CD4-positive, alpha-beta T cell treated with Interleukin-4 for 1 hour (primary cell): ENCODE measurements around the gene ADNP2.

ENCODE experiments used
- DNase-seq, 2 donors: peaks; one replicate each; pipeline ENCODE4 v3.0.0-alpha.2; 2020 to 2022

ADNP2 gene

DNA sequence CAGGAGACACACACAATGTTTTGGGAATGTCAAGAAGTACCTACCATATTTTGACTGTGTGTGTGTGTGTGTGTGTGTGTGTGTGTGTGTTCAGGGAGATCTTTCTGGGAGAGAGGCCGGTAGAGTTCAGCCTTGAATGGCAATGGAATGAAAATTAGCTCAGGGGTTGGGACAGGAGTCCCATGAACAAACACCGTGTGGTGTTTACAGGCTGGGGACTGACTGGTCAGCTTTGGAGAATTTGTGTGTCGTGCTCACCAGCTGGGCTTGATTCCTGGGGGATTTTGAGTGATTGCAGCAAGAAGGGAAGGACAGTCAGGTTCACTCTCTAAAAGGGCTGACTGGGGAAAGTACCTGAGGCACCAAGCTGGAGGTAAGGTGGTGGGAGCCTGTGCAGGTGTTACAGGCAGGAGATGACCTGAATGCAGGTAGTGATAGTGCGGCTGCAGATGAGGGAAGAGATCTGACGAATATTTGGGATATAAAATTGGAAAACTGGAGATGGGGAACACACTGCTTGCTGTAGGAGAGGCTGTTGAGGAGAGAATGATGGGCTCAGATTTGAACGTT lies 2.5 kb upstream of the ADNP2 start:
- DNase-seq = no peak

- peak in 1 of 2 donors; percentile 11 for DNase-seq
Measured at GRCh38 chr18:80107426-80107825, 1.6 kb upstream of the ADNP2 start.

- DNase-seq = no peak
Measured at GRCh38 chr18:80108121-80108536, 933 bp upstream of the ADNP2 start.

DNA sequence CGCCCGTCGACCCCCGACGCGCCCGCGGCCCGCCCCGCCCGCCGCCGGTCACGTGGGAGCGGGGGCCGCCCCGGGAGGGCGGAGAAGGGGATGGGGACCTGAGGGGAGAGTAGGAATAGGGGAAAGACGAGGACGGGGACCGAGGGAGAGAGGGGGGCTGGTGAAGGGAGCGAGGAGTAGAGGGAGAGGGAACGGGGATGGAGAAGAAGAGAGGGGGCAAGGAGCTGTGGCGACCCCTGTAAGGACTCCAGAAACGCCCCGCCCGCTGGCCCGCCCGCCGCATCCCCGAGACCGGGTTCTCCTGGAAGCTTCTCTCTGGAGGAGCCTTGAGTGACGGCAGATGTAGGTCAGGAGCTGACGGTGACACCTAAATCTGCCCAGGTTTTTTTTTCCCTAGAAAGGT lies 615 bp downstream of the ADNP2 start:
- DNase-seq = no peak

- DNase-seq = no peak
Measured at GRCh38 chr18:80112624-80113248, 3.7 kb downstream of the ADNP2 start.

DNA sequence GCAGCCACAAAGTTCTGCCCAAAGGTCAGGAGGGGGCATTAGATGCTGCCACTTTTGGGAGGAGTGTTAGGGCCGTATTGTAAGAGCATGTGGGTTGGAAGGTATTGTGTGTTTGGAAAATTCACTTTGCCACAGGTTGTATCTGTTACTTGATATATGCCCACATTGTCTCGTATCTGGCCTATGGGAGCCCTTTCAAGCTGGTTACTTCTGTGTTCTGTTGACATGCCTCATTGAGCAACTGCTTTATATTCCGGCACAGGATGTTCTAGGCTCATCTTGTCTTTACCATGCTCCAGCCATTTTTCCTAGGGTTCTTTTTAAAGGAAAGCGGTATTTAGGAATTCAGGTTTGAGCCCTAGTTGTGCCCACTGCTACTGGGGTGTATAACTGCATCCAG lies 6.0 kb downstream of the ADNP2 start:
- DNase-seq = no peak

GRCh38 chr18:80119111-80119510 lies 10.0 kb downstream of the ADNP2 start:
- DNase-seq = no peak

- DNase-seq = no peak
Measured at GRCh38 chr18:80120932-80121331, 11.9 kb downstream of the ADNP2 start.

DNA sequence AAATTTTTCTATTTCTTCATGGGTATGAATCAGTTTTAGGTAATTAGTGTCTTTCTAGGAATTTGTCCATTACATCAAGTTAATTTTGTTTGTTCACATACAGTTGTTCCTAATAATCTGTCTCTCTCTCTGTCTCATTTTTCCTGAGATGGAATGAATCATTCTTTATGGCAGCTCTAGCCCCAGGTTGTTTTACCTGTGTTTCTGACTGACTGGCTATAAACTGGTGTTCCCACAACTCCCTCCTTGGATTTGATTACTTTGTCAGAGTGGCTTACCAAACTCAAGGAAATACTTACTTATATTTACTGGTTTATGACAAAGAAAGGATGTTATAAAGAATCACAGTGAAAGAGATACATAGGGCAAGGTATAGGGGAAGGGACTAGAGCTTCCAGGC lies 15.1 kb downstream of the ADNP2 start:
- DNase-seq = no peak

GRCh38 chr18:80126797-80127196 lies 17.7 kb downstream of the ADNP2 start:
- peak in 1 of 2 donors; percentile 24 for DNase-seq

DNA sequence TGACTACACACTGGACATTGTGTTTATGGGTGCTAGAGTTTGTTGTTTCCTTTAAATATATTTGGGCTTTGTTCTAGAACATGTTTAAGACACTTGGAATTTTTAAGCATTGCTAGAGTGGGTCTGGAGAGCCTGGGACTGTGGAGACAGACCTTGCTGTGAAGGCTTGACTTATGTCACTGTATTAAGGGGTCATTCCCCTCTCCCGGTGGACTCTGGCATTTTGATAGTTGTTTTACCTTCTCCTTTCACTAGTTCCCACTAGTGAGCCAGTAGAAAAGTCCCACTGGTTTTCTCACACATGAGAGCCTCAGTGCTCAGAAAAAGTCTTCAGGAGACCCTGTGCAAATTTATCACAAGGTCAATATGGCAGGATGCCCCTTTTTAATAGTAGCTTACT lies 18.6 kb downstream of the ADNP2 start:
- no peak for DNase-seq

DNA sequence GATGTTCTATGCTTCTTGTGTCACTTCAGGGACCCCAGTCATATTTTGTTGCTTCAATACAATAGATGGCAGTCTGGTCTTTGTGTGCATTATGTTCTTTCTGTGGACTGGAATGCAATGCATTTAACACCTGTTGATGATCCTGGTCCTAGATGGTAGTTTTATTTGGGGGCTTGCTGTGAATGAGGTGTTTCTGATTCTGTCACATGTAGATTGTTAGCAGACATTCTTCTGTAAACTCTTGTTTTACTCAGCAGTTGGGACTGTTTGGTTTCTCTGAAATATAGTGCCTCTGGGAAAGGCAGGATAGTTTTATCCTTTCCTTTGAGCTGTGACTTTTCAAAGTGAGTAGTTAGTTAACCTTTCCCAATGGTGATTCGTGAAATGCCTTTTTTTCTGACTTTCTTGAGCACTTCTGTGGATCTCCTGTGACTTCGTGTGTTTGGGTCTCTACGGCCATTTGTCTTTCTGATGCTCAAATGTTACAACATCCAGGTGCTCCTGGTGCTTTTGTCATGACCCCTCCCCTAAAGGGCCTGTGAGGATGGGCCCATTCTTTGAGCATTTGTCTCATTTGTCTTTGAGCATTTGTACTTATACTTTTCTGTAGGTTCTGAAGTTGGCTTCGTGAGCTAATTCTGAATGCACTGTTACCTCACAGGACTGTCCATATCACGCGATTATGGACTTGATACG lies 20.8 kb downstream of the ADNP2 start:
- DNase-seq = no peak

DNA sequence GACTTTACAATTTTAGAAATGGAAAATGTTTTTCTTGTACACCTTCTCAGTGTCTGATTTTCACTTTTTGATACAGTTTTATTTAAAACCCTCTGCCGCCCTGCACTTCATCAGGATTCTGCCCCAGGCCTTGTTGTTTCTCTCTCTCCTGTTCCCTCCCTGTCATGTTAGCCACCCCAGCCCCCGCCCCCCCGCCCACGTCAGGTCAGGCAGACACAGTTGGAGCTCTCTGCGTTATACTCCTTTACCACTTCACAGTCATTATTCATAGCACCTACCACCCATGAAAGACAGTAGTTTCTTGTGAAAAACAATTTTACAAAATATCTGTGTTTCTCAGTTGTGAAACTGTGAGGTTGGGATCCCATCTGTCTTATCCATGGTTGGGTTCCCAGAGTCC lies 21.5 kb downstream of the ADNP2 start:
- DNase-seq = no peak

- DNase-seq = no peak
Measured at GRCh38 chr18:80132180-80132812, 23.2 kb downstream of the ADNP2 start.

DNA sequence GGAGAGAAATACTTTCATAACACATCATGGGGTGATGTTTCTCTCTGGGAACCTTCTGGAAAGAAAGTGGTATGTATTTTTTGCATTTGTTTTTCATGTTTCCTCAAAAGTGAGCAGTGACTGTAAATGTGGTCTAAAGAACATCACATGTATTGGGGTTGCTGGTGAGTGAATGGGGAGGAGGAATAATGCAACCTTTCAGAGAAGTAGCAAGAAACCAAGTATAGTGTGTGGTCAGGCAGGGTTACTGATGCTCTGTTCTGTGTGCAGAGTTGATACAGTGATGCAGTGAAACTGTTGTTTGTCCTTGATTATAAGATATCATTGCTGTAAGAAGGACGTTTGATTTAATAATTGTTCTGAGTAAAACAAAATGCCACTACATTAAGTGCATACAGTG lies 24.1 kb downstream of the ADNP2 start:
- no peak for DNase-seq

DNA sequence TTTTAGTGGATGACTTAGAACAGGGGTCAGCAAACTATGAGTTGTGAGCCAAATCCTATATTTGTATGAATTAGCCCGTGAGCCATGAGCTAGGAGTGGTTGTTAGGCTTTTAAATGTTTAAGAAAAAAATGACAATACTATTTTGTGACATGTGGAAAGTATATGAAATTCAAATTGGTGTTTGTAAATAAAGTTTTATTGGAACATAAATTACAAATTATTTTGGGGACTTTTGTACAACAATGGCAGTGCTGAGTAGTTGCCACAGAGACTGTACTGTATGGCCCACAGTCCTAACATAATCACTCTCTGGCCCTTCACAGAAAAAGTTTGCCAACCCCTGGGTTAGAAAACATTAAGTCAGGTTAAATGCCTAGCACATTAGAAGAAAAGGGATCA lies 26.1 kb downstream of the ADNP2 start:
- DNase-seq = no peak

DNA sequence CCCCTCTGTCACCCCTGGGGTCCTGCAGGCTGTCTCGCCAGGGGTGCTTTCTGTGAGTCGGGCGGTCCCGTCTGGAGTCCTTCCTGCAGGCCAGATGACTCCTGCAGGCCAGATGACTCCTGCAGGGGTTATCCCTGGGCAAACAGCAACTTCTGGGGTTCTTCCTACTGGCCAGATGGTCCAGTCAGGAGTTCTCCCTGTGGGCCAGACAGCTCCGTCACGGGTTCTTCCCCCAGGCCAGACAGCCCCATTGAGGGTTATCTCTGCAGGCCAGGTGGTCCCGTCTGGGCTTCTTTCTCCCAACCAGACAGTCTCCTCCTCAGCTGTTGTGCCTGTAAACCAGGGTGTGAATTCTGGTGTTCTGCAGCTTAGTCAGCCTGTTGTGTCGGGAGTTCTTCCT lies 27.6 kb downstream of the ADNP2 start:
- DNase-seq = no peak

DNA sequence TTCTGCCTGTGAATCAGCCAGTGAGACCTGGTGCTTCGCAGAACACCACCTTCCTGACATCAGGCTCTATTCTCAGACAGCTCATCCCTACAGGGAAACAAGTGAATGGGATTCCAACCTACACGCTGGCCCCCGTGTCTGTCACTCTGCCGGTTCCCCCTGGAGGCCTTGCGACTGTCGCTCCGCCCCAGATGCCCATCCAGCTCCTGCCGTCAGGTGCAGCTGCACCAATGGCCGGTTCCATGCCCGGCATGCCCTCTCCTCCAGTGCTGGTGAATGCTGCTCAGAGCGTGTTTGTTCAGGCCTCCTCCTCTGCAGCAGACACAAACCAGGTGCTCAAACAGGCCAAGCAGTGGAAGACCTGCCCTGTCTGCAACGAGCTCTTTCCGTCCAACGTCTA lies 28.1 kb downstream of the ADNP2 start:
- DNase-seq = no peak

GRCh38 chr18:80137976-80138375 lies 28.9 kb downstream of the ADNP2 start:
- no peak for DNase-seq

- no peak for DNase-seq
Measured at GRCh38 chr18:80140455-80140985, 31.5 kb downstream of the ADNP2 start.

- DNase-seq = no peak
Measured at GRCh38 chr18:80143881-80144280, 34.8 kb downstream of the ADNP2 start.

GRCh38 chr18:80145196-80145804 lies 36.2 kb downstream of the ADNP2 start:
- no peak for DNase-seq

DNA sequence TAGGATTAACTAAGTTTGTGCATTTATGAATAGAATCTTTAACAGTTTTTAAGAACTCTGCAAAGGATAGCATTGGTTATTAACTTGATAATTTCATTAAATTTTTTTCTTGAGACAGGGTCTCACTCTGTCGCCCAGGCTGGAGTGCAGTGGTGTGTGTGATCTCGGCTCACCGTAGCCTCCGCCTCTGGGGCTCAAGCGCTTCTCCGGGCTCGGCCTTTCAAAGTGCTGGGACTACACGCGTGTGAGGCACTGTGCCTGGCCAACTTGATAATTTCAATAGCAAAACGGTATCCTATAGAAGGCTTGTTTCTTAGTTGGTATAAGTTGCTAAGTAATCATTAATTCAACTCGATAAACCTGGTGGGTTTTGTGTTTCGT lies 38.0 kb downstream of the ADNP2 start:
- no peak for DNase-seq
